ENCODE measurements around the gene RAPGEF4. TPM values are rescaled to one million over a fixed set of nuclear protein-coding genes. Genes with fewer than 3 reads are reported as not detected.

RAPGEF4 gene
- total and polyA plus RNA-seq, 2 of the 13 experiments (the other 11 are each of a cell fraction or from before 2014, with no cell fraction given) = 0.78 to 0.91 TPM

- no peak for TF ChIP-seq SP1 (IDR thresholded peaks at IDR 0.05)
- no peak for TF ChIP-seq SP1 (CRISPR knock-in tag; IDR thresholded peaks at IDR 0.05)
- no peak for TF ChIP-seq FIP1L1 (IDR thresholded peaks at IDR 0.05; ENCODE audit: borderline replicate concordance, insufficient read depth, low read depth, low read length)
- TF ChIP-seq ZBTB46 (CRISPR knock-in tag; IDR thresholded peaks at IDR 0.05; ENCODE audit: borderline replicate concordance) = no peak
- TF ChIP-seq ZNF572 (CRISPR knock-in tag; IDR thresholded peaks at IDR 0.05) = 0 out of 2 replicates have a peak, but pooled peaks have one; percentile 72
- TF ChIP-seq ZMAT5 (CRISPR knock-in tag; IDR thresholded peaks at IDR 0.05; ENCODE audit: borderline replicate concordance, low read depth) = no peak
- TF ChIP-seq FOXC1 (CRISPR knock-in tag; IDR thresholded peaks at IDR 0.05; ENCODE audit: borderline replicate concordance) = peak; percentile 19; the same call in 1 of the 2 replicates
- peak; percentile 98 for TF ChIP-seq ARNTL (CRISPR knock-in tag; IDR thresholded peaks at IDR 0.05)
- TF ChIP-seq ZFP62 (CRISPR knock-in tag; IDR thresholded peaks at IDR 0.05) = no peak
- peak; percentile 73 for TF ChIP-seq CEBPG (CRISPR knock-in tag; IDR thresholded peaks at IDR 0.05)
- TF ChIP-seq SRSF4 (IDR thresholded peaks at IDR 0.05; ENCODE audit: low read depth, low read length, poor library complexity, severe bottlenecking) = no peak
- TF ChIP-seq ARNT (IDR thresholded peaks at IDR 0.05) = no peak
- no peak for TF ChIP-seq KDM3A (CRISPR knock-in tag; IDR thresholded peaks at IDR 0.05; ENCODE audit: low read depth)
- TF ChIP-seq ZNF264 (CRISPR knock-in tag; IDR thresholded peaks at IDR 0.05) = no peak
- no peak for TF ChIP-seq SMARCE1 (IDR thresholded peaks at IDR 0.05; ENCODE audit: borderline replicate concordance)
- no peak for TF ChIP-seq NFRKB (IDR thresholded peaks at IDR 0.05)
- no peak for TF ChIP-seq MTA3 (CRISPR knock-in tag; IDR thresholded peaks at IDR 0.05)
- TF ChIP-seq JDP2 (CRISPR knock-in tag; IDR thresholded peaks at IDR 0.05; ENCODE audit: borderline replicate concordance) = no peak
- TF ChIP-seq KLF12 (CRISPR knock-in tag; IDR thresholded peaks at IDR 0.05; ENCODE audit: borderline replicate concordance) = 0 out of 2 replicates have a peak, but pooled peaks have one; percentile 55
- no peak for TF ChIP-seq ZNF782 (CRISPR knock-in tag; IDR thresholded peaks at IDR 0.05; ENCODE audit: borderline replicate concordance)
- TF ChIP-seq NCOA2 (CRISPR knock-in tag; IDR thresholded peaks at IDR 0.05) = peak; percentile 56
- no peak for TF ChIP-seq TCF7 (IDR thresholded peaks at IDR 0.05; ENCODE audit: low read depth)
- TF ChIP-seq FOSL1 (CRISPR knock-in tag; IDR thresholded peaks at IDR 0.05; ENCODE audit: borderline replicate concordance) = no peak
- TF ChIP-seq PREB (CRISPR knock-in tag; IDR thresholded peaks at IDR 0.05) = no peak
- TF ChIP-seq RBAK (CRISPR knock-in tag; IDR thresholded peaks at IDR 0.05) = no peak
- no peak for TF ChIP-seq ZNF678 (CRISPR knock-in tag; IDR thresholded peaks at IDR 0.05)
- TF ChIP-seq ZNF841 (CRISPR knock-in tag; IDR thresholded peaks at IDR 0.05; ENCODE audit: borderline replicate concordance) = no peak
Observed at GRCh38 chr2:172967036-172967982, 231.7 kb downstream of the RAPGEF4 start (continued).

All from HepG2 (cell line).